Endothelial cell of umbilical vein (primary cell): ENCODE measurements around the gene MAPT. TPM values are rescaled to one million over a fixed set of nuclear protein-coding genes. Genes with fewer than 3 reads are reported as not detected.

Source experiments
- BruUV-seq: library from RNA; stranded (reverse); fragments of 400-500 nt; replicated peaks from 2 replicates; lab custom pipeline; 2021; lab: Mats Ljungman, UMichigan
- CTCF ChIA-PET: fragments of 300-600, 350-600 bp; sonication (Branson Sonifier 250); formaldehyde crosslinking; loops from one replicate; lab custom pipeline; 2021; ENCODE audit warnings: antibody characterized with exemption, inconsistent platforms; lab: Charles Lee
- POLR2A ChIA-PET: fragments of 300-600, 350-600 bp; sonication (Branson Sonifier 250); formaldehyde crosslinking; loops from one replicate; lab custom pipeline; 2021; ENCODE audit warnings: antibody characterized with exemption, inconsistent platforms; lab: Charles Lee
- DNase-seq: peaks from one replicate; pipeline ENCODE4 v3.0.0-alpha.2; 2011; ENCODE audit warnings: low read depth, low spot score
- FAIRE-seq: peaks from 2 replicates; lab custom pipeline; 2011; peaks lifted over from hg19 to GRCh38; lab: Jason Lieb, UNC
- H2AFZ ChIP-seq: 2 replicates; pipeline ENCODE4 v1.6.0; 2012; ENCODE audit warnings: low read depth, low read length, control low read depth, inconsistent platforms
- H3K27ac ChIP-seq: 2 replicates; pipeline ENCODE4 v1.5.1; 2011; ENCODE audit warnings: low read depth, mild to moderate bottlenecking, control low read depth, low read length, moderate library complexity; ENCODE audit not compliant: insufficient read depth
- H3K27me3 ChIP-seq, 2 experiments: 2 replicates each; pipeline versions ENCODE4 v1.6.0 to v1.6.1; 2011; ENCODE audit warnings: low read length in 2 of 2, mixed read lengths in 1 of 2; ENCODE audit not compliant: control insufficient read depth in 2 of 2, insufficient read depth in 2 of 2
- H3K36me3 ChIP-seq, 2 experiments: 2 replicates in 1 of 2; 3 replicates in 1 of 2; pipeline ENCODE4 v1.5.1; 2011; ENCODE audit warnings: low read length in 2 of 2, mild to moderate bottlenecking in 1 of 2, moderate library complexity in 1 of 2; ENCODE audit not compliant: control insufficient read depth in 2 of 2, insufficient read depth in 2 of 2; ENCODE audit errors: extremely low read depth in 1 of 2
- H3K4me1 ChIP-seq: 3 replicates; pipeline ENCODE4 v1.5.1; 2011; ENCODE audit warnings: mild to moderate bottlenecking, low read length; ENCODE audit not compliant: control insufficient read depth, insufficient read depth; ENCODE audit errors: extremely low read depth
- H3K4me2 ChIP-seq: 2 replicates; pipeline ENCODE4 v1.6.1; 2011; ENCODE audit warnings: low read length, control low read depth, mixed read lengths; ENCODE audit not compliant: insufficient read depth
- H3K4me3 ChIP-seq, 3 experiments: fragments of 200-600 bp in 1 of 3; sonication (generic), shearing (Covaris generic) in 1 of 3; replicated peaks in 1 of 3; 2 replicates each; pipeline ENCODE4 v1.5.1; 2011 to 2016; ENCODE audit warnings: control low read depth in 3 of 3, low read length in 3 of 3, mild to moderate bottlenecking in 2 of 3, inconsistent platforms in 1 of 3, low read depth in 1 of 3, moderate library complexity in 1 of 3; ENCODE audit not compliant: insufficient read depth in 1 of 3
- H3K79me2 ChIP-seq: 2 replicates; pipeline ENCODE4 v1.6.0; 2012; ENCODE audit warnings: low read length, inconsistent platforms; ENCODE audit not compliant: control insufficient read depth, insufficient read depth
- H3K9ac ChIP-seq: replicated peaks from 2 replicates; pipeline ENCODE3; 2011; ENCODE audit warnings: low read length, control low read depth; ENCODE audit not compliant: insufficient read depth; ENCODE audit errors: extremely low read depth
- H3K9me1 ChIP-seq: replicated peaks from 3 replicates; pipeline ENCODE4 v1.6.0; 2011; ENCODE audit warnings: mild to moderate bottlenecking, low read length; ENCODE audit not compliant: control insufficient read depth, insufficient read depth; ENCODE audit errors: extremely low read depth
- H3K9me3 ChIP-seq: replicated peaks from 2 replicates; pipeline ENCODE4 v1.5.1; 2012; ENCODE audit warnings: low read length, inconsistent platforms; ENCODE audit not compliant: control insufficient read depth, insufficient read depth
- H4K20me1 ChIP-seq: replicated peaks from 2 replicates; pipeline ENCODE3; 2011; ENCODE audit warnings: mild to moderate bottlenecking, low read length; ENCODE audit not compliant: control insufficient read depth, insufficient read depth; ENCODE audit errors: extremely low read depth
- CTCF ChIP-seq, 2 donors: IDR thresholded peaks; 1 replicate in 1 of 2; 2 replicates in 1 of 2; pipeline ENCODE4 v1.5.1; 2011; ENCODE audit warnings: low read length in 2 of 2, mild to moderate bottlenecking in 2 of 2, moderate library complexity in 2 of 2, control low read depth in 1 of 2, inconsistent platforms in 1 of 2, low read depth in 1 of 2; ENCODE audit not compliant: insufficient read depth in 1 of 2; ENCODE audit errors: extremely low read depth in 1 of 2
- EZH2 ChIP-seq: IDR thresholded peaks from 2 replicates; pipeline ENCODE4 v1.6.1; 2012; ENCODE audit warnings: borderline replicate concordance, low read depth, mild to moderate bottlenecking, moderate library complexity, low read length, inconsistent platforms; ENCODE audit not compliant: severe bottlenecking
- FOS ChIP-seq: IDR thresholded peaks from 2 replicates; pipeline ENCODE4 v1.6.1; 2011; ENCODE audit warnings: mild to moderate bottlenecking, low read length, moderate library complexity, borderline replicate concordance; ENCODE audit not compliant: insufficient read depth
- GATA2 ChIP-seq: IDR thresholded peaks from 2 replicates; pipeline ENCODE4 v1.7.0; 2011; ENCODE audit warnings: low read depth, mild to moderate bottlenecking, moderate library complexity, mixed read lengths, low read length; ENCODE audit not compliant: insufficient read length, insufficient read depth
- JUN ChIP-seq: IDR thresholded peaks from 2 replicates; pipeline ENCODE4 v1.6.1; 2011; ENCODE audit warnings: borderline replicate concordance, low read depth; ENCODE audit not compliant: insufficient read length, insufficient read depth
- MYC ChIP-seq: IDR thresholded peaks from one replicate; pipeline ENCODE4 v1.6.1; 2011; ENCODE audit warnings: mild to moderate bottlenecking, low read depth, low read length
- POLR2A ChIP-seq: IDR thresholded peaks from 2 replicates; pipeline ENCODE4 v1.6.1; 2012; ENCODE audit warnings: low read depth, mild to moderate bottlenecking, control low read depth, low read length
- POLR2AphosphoS5 ChIP-seq: IDR thresholded peaks from 2 replicates; pipeline ENCODE4 v1.6.1; 2012; ENCODE audit warnings: low read depth, mild to moderate bottlenecking, control low read depth, low read length, moderate library complexity; ENCODE audit not compliant: insufficient read depth
- dilution Hi-C: fragments of 300-500 bp; cut with MboI; formaldehyde crosslinking; loops from one replicate; pipeline ENCODE4 v1.15.0; 2019; ENCODE audit warnings: low sequenced_read_pairs; ENCODE audit not compliant: extremely low pct_ligation_motif_present
- intact Hi-C: fragments of 100-400 bp; cut with micrococcal nuclease; formaldehyde crosslinking; loops from one replicate; pipeline ENCODE4 v1.10.0; 2022
- polyA plus RNA-seq, 4 experiments: library from polyadenylated mRNA; depleted of rRNA in 3 of 4; stranded (reverse) in 3 of 4; unstranded in 1 of 4; fragments of >200 nt; gene quantifications; 2 replicates each; pipeline versions ENCODE4 v1.2.1 to v1.2.3, GENCODE V29; 2011 to 2012; ENCODE audit warnings: missing spikeins in 1 of 4
- total RNA-seq: library from RNA; stranded (reverse); gene quantifications from 2 replicates; pipeline ENCODE4 v1.2.3, GENCODE V29; 2021
- TF ChIP-seq, protein P1 (sequence below): IDR thresholded peaks from 2 replicates; pipeline ENCODE4 v1.6.1; 2011; ENCODE audit not compliant: insufficient read depth, insufficient read length

MAPT gene
- total and polyA plus RNA-seq, 2 donors (not counting 3 experiments of a cell fraction or from before 2014, with no cell fraction given) = 0.04 to 0.51 TPM

GRCh38 chr17:45963889-45964288 is 69.5 kb downstream of the MAPT start:
- Histone ChIP-seq H3K9ac (no peak overlapping the region), H3K79me2 (no peaks in the 10 kb centered on the region), H3K9me3 (no peaks in the 10 kb centered on the region), H3K9me1 (no peaks in the 10 kb centered on the region), H4K20me1 (no peaks in the 10 kb centered on the region), H3K4me1 (no peaks in the 10 kb centered on the region), H3K4me3 (no peak overlapping the region), H3K4me2 (no peak overlapping the region), H2AFZ (no peak overlapping the region), H3K27me3 (peaks cover 10 to 16% of the 10 kb centered on the region in 2 experiments), H3K36me3 (no peaks in the 10 kb centered on the region), H3K27ac (no peak overlapping the region)
- intact Hi-C loops = no loop called here
- DNase-seq (no peak), FAIRE-seq (no peak)
- dilution Hi-C loops = no loop called here
- ChIA-PET CTCF (no interaction called here), POLR2A (no interaction called here)
- BruUV-seq = no TSS peak
- TF ChIP-seq, protein P1, sequence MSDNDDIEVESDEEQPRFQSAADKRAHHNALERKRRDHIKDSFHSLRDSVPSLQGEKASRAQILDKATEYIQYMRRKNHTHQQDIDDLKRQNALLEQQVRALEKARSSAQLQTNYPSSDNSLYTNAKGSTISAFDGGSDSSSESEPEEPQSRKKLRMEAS = no peak
- TF ChIP-seq JUN (no peak), GATA2 (no peak)

GRCh38 chr17:45964634-45965033 is 70.3 kb downstream of the MAPT start:
- H3K79me2 ChIP-seq = no peaks in the 10 kb centered on the region
- no peaks in the 10 kb centered on the region for H3K9me3 ChIP-seq
- ChIA-PET POLR2A (no interaction called here), CTCF (no interaction called here)
- intact Hi-C loops (no loop called here), dilution Hi-C loops (no loop called here)
- H3K4me1 ChIP-seq = no peaks in the 10 kb centered on the region
- H3K4me2 ChIP-seq = no peak overlapping the region
- no peak for FAIRE-seq
- no TSS peak for BruUV-seq
- H3K27ac ChIP-seq = no peak overlapping the region
- H4K20me1 ChIP-seq = no peaks in the 10 kb centered on the region
- no peak for TF ChIP-seq POLR2A
- TF ChIP-seq JUN = no peak
- TF ChIP-seq EZH2 = no peak
- no peak for TF ChIP-seq FOS
- no peak for TF ChIP-seq POLR2AphosphoS5
- TF ChIP-seq MYC = no peak
- TF ChIP-seq GATA2 = no peak
- no peak for TF ChIP-seq CTCF (IDR thresholded peaks at IDR 0.05; ENCODE audit: extremely low read depth in 1 of 2, insufficient read depth in 1 of 2, low read depth in 1 of 2, low read length in 2 of 2)
- TF ChIP-seq, protein P1 = no peak
- H3K27me3 ChIP-seq = peaks cover 10 to 16% of the 10 kb centered on the region in 2 experiments
- H3K9me1 ChIP-seq = no peaks in the 10 kb centered on the region
- no peak overlapping the region for H2AFZ ChIP-seq
- DNase-seq = no peak
- no peak overlapping the region for H3K9ac ChIP-seq
- H3K4me3 ChIP-seq = no peak overlapping the region
- no peaks in the 10 kb centered on the region for H3K36me3 ChIP-seq
